Measurements from ENCODE around the gene ARHGAP10. TPM values are rescaled to one million over a fixed set of nuclear protein-coding genes. Genes with fewer than 3 reads are reported as not detected.

The ARHGAP10 gene
- 29.3 and 31.1 TPM in 2 replicates for polyA plus RNA-seq (2011; rRNA removed)
- 33.4 and 41.6 TPM in 2 replicates for polyA minus RNA-seq (2011; rRNA and poly(A)+ RNA removed)

- TF ChIP-seq CTCF (IDR thresholded peaks at IDR 0.05; ENCODE audit: low read depth, low read length) = no peak
- H3K27ac ChIP-seq (ENCODE audit: low read depth, low read length) = peak within 1 kb of the TSS; percentile 83
- H3K9me3 ChIP-seq (ENCODE audit: control insufficient read depth, insufficient read depth, low read length) = no peaks in the 10 kb centered on the region
- peak; percentile 49 for DNase-seq (ENCODE audit: low read depth, low spot score)
- POLR2A ChIA-PET = interaction anchor here (0.6 to 2.3 kb wide), 15 partner anchors 10 to 168 kb away, joined by 3 to 17 read pairs (median 7); partner anchors contain the start of gene PRMT9
- CTCF ChIA-PET = interaction anchor here (0.7 to 6.6 kb wide), 5 partner anchors 23 to 134 kb away, joined by 3 to 83 read pairs (median 3); no protein-coding TSS in a partner anchor
- H3K4me3 ChIP-seq (ENCODE audit: low read depth, low read length) = peak within 1 kb of the TSS; percentile 73
- H3K27me3 ChIP-seq (ENCODE audit: control insufficient read depth, insufficient read depth, low read length) = no peaks in the 10 kb centered on the region
These were observed at the start of gene ARHGAP10 for GRCh38 chr4:147731580-147732517. ARHGAP10 (plus strand) TSS chr4:147732088; CDS start chr4:147732302, 214 bp downstream.

- peaks cover 5% of the 10 kb centered on the region; the same call in 1 of the 2 replicates for H3K9me3 ChIP-seq (ENCODE audit: control insufficient read depth, insufficient read depth, low read length)
- H3K4me3 ChIP-seq (ENCODE audit: low read depth, low read length) = peak overlapping the region; percentile 87
- no peak for TF ChIP-seq CTCF (IDR thresholded peaks at IDR 0.05; ENCODE audit: low read depth, low read length)
- ChIA-PET CTCF (interaction anchor here (0.5 to 9.5 kb wide), 4 partner anchors 17 to 196 kb away, joined by 3 to 113 read pairs (median 8); no protein-coding TSS in a partner anchor), POLR2A (interaction anchor here (1.2 to 1.8 kb wide), 4 partner anchors 49 to 185 kb away, joined by 3 to 8 read pairs (median 3); partner anchors contain the start of genes ARHGAP10 and TMEM184C)
- no peak overlapping the region for H3K27ac ChIP-seq (ENCODE audit: low read depth, low read length)
- H3K27me3 ChIP-seq (ENCODE audit: control insufficient read depth, insufficient read depth, low read length) = no peaks in the 10 kb centered on the region
- no peak for DNase-seq (ENCODE audit: low read depth, low spot score)
These were observed 49.1 kb upstream of the ARHGAP10 start for GRCh38 chr4:147682755-147683154.

- H3K9me3 ChIP-seq (ENCODE audit: control insufficient read depth, insufficient read depth, low read length) = peaks cover 5% of the 10 kb centered on the region; the same call in 1 of the 2 replicates
- H3K4me3 ChIP-seq (ENCODE audit: low read depth, low read length) = peak overlapping the region; percentile 87
- no peaks in the 10 kb centered on the region for H3K27me3 ChIP-seq (ENCODE audit: control insufficient read depth, insufficient read depth, low read length)
- CTCF ChIA-PET = interaction anchor here (0.5 to 9.5 kb wide), 4 partner anchors 17 to 586 kb away, joined by 3 to 113 read pairs (median 8); no protein-coding TSS in a partner anchor
- no peak for DNase-seq (ENCODE audit: low read depth, low spot score)
- POLR2A ChIA-PET = interaction anchor here (1.2 to 1.8 kb wide), 4 partner anchors 49 to 184 kb away, joined by 3 to 8 read pairs (median 3); partner anchors contain the start of genes ARHGAP10 and TMEM184C
- peak overlapping the region; percentile 87 for H3K27ac ChIP-seq (ENCODE audit: low read depth, low read length)
- TF ChIP-seq CTCF (IDR thresholded peaks at IDR 0.05; ENCODE audit: low read depth, low read length) = no peak
These were observed 48.7 kb upstream of the ARHGAP10 start for GRCh38 chr4:147683188-147683591.

- no peak for TF ChIP-seq CTCF (IDR thresholded peaks at IDR 0.05; ENCODE audit: low read depth, low read length)
- Histone ChIP-seq H3K4me3 (ENCODE audit: low read depth, low read length) (peak within 1 kb of the TSS; percentile 87), H3K27me3 (ENCODE audit: control insufficient read depth, insufficient read depth, low read length) (no peaks in the 10 kb centered on the region), H3K9me3 (ENCODE audit: control insufficient read depth, insufficient read depth, low read length) (peaks cover 4% of the 10 kb centered on the region; the same call in 1 of the 2 replicates), H3K27ac (ENCODE audit: low read depth, low read length) (peak within 1 kb of the TSS; percentile 87)
- CTCF ChIA-PET = interaction anchor here (1.5 to 9.5 kb wide), 3 partner anchors 24 to 587 kb away, joined by 3 to 113 read pairs (median 14); no protein-coding TSS in a partner anchor
- peak; percentile 80 for DNase-seq (ENCODE audit: low read depth, low spot score)
- POLR2A ChIA-PET = interaction anchor here (0.6 to 1.8 kb wide), 8 partner anchors 29 to 183 kb away, joined by 3 to 8 read pairs (median 4); partner anchors contain the start of genes ARHGAP10 and TMEM184C
These were observed 47.9 kb upstream of the ARHGAP10 start, which contains the start of gene PRMT9 for GRCh38 chr4:147683717-147684700. PRMT9 (minus strand) TSS chr4:147684163; CDS start chr4:147683987, 176 bp downstream.
